HPDE6-E6E7 (cell line): ENCODE results near the gene IL34.
"Not testable (repeated sequence)": the region's sequence is repeated elsewhere in the genome, so short reads cannot be mapped to it uniquely, and the experiment has no call there.

Experiments
- DNase-seq: peaks from one replicate; pipeline ENCODE4 v3.0.0; 2011; ENCODE audit warnings: missing footprints; ENCODE audit errors: extremely low spot score

Gene IL34

DNA sequence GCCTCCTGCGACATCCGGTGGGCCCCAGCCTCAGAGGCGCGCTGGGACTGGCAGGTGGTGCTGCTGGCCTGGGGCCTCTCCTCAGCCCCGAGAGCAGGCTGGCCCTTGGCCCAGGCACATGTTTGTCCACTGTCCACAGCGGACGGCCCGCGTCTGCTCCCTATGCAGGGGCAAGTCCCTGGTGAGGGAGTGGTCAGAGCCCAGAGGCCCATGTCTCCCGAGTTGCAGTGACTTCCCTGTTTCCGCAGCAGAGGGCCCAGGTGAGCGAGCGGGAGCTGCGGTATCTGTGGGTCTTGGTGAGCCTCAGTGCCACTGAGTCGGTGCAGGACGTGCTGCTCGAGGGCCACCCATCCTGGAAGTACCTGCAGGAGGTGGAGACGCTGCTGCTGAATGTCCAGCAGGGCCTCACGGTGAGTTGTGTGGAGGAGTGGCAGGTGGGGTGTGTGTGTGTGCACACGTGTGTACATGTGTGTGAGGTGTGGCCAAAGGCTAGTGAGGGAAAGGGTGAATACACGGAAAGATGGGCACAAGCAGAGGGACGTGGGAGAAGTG is 10.4 kb downstream of the IL34 start:
- DNase-seq: no peak

DNA sequence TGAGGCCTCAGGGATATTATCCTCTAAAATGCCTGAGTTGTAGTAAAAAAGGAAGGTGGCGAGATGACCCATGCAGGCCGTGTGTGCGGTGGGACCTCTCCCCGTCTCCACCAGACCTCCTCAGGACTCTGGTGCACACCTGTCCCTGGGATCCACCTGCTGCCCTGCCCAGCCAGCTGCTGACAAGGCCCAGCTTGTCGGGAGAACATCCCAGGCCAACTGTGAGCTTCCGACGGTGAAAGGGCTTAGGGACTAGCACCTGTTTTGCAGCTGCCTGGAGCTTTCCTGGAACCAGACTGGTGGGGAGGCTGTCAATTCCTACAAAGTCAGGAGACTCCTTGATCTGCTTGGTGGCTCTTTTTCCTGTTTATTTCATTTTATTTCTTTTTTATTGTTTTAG is 11.6 kb downstream of the IL34 start:
- no peak for DNase-seq

DNA sequence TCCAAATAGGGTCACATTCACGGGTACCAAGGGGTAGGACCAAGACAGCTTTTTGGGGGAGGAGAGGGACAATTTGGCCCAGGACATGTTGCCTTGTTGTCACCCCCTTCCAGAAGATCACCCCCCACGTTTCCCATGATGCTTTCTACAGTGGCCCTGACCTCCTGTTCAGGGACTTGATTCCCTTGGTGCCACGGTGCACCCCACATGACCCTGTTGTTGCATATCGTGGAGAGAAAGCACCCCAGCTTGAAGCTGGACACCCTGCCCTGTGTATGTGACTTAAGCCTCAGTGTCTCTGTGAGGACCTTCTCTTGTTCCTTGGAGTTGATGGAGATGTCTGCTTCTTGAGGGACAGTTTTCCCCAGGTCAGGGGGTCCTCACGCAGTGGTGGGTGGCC is 12.6 kb downstream of the IL34 start:
- no peak for DNase-seq

DNA sequence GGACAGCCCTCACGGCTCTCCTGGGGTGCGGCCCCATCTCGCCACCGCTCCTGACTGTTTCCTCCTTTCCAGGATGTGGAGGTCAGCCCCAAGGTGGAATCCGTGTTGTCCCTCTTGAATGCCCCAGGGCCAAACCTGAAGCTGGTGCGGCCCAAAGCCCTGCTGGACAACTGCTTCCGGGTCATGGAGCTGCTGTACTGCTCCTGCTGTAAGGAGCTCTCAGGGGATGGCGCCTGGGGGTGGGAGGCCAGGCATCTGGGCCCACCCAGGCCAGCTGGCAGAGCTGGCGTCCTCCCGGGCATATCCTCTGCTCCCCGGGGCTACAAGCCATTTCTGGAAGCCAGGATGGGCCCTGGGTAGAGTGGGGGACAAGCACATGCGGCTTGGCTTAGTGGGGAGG is 13.2 kb downstream of the IL34 start:
- no peak for DNase-seq

DNA sequence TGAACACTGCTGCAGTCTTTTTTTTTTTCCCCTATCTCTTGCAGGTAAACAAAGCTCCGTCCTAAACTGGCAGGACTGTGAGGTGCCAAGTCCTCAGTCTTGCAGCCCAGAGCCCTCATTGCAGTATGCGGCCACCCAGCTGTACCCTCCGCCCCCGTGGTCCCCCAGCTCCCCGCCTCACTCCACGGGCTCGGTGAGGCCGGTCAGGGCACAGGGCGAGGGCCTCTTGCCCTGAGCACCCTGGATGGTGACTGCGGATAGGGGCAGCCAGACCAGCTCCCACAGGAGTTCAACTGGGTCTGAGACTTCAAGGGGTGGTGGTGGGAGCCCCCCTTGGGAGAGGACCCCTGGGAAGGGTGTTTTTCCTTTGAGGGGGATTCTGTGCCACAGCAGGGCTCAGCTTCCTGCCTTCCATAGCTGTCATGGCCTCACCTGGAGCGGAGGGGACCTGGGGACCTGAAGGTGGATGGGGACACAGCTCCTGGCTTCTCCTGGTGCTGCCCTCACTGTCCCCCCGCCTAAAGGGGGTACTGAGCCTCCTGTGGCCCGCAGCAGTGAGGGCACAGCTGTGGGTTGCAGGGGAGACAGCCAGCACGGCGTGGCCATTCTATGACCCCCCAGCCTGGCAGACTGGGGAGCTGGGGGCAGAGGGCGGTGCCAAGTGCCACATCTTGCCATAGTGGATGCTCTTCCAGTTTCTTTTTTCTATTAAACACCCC is 13.8 kb downstream of the IL34 start:
- no peak for DNase-seq

DNA sequence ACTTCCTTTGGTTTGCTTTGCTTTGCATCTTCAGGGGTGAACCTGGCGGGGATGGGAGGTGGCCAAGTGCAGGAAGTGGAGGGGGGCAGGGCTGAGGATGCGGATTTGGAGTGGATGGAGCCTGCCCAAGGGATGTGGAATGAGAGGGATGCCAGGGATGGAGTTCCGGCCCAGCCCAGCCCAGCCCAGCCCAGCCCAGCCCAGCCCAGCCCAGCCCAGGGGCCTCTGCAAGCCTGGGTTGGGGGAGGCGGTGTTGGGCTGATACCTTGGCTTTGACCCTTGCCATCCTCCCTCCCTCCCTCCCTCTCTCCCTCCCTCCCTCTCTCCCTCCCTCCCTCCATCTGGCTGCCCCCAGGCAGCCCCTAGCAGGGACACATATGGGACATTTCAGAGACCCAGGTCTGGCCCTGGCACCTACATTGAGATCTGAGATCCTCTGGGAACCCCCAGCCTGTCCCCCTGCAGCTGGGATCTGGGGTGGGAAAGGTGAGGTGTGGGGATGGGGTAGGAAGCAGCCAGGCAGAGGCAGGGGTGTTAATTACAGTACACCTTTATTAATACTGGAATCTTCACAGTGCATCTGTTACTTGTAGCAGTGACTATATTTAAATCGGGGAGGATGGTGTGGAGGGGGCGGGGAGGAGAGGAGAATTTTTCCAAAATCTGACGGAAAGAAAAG is 14.5 kb downstream of the IL34 start:
- no peak for DNase-seq

DNA sequence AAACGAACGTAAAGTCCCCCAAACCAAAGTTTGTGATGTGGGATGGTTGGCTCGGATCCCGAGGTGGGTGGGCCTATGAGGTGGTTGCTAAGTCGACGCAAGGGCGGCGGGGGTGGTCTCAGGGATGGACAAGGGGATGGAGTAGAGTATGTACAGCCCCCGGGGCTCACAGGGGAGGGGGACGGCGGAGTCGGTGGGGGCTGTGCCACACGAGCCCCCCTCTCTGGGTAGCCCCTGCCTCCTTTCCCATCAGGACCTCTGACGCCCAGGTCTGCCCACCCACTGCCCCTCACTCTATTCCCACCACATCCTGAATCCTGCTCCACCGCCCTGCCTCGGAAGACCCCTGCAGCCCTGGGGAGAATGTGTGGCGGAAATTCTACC is 15.2 kb downstream of the IL34 start:
- DNase-seq: no peak

DNA sequence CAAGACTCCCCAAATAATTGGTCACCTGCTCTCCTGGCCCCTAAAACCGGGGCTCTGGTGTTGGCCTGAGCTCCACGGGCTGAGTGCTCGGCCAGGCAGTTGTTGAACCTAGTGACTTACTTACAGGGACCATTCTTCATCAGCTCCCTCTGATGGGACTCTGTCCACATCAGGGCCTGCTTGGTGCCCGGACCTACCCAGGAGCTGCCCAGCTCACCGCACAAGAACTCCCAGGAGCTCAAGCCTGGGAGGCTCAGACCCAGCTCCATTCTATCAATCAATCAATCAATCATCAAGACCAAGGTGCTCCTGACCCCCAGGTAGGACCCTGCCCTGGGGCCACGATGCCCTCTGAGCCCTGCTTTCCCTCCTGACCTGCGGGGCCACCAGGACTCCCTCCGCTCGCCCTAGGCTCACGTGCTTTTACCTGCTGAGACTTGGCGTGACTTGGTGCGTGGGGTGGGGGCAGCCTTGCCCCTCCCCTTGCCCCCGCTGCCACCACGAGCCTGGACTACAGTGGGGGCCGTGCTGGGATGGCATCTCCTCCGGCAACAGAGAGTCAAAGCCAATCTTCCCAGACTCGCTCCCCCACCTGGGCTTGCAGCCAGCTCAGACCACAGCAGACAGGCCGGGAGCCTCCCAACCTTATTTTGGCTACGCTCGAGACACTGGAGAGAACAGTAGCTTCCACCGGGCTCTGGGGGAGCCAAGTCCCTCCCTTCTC is 15.7 kb downstream of the IL34 start:
- no peak for DNase-seq

DNA sequence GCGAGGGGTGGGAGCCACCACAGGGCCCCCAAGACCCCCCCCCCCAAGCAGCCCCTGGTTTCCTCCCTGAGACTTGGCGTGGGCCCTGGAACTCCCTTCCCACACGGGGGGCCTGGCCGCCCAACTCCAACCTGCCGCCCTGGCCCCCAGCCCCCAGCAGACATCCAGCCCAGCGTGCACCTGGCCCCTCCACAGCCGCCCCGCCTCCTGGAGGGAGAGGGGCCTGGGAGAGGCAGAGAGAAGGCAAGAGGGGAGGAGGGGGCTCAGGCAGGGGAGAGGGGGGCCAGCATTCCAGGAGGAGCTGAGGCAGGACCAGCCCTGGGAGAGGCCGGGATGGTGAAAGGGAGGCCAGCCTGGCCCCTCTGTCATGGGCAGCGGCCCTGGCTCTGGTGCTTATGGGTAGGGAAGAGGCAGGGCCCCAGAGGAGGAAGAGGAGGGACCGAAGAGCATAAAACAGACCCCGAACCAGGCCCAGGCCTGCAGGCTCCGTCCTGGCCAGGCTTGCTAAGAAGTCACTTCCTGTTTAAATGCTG is 16.7 kb downstream of the IL34 start:
- no peak for DNase-seq

DNA sequence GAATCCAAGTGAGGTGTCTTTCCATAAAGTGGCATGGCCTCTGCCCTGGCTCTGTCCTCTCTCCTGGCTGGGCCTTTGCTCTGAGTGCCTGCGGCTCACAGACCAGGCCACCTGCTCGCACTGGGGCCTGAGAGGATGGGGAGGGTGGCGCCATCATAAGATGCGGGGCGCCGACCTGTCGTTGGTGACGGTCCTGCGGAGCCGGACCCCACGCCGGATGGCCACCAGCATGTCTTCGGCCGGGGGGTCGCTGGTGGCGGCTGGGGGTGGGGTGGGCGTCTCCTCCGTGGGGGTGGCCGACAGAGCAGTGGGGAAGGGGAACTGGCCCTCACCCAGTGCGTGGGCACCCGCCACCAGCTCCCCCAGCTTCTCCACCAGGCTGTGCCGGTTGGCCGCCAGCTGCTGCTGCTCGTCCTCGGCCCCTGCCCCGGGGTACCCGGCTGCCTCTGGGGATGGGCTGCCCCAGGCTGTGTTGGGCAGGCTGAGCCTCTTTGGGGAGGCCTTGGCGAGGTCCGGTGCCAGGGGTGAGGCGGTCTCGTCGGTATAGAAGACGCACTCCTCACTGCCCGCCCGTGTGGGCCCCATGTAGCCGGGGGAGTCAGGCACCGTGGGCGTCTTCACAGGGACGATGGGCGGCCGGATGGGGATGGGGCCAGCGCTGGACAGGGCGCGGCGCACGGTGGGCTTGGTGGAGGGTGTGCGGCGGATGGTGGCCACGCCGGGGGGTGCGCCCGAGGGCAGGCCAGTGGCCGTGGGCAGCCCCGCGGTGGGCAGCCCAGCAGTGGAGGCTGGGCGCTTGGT is 17.4 kb downstream of the IL34 start:
- no peak for DNase-seq

DNA sequence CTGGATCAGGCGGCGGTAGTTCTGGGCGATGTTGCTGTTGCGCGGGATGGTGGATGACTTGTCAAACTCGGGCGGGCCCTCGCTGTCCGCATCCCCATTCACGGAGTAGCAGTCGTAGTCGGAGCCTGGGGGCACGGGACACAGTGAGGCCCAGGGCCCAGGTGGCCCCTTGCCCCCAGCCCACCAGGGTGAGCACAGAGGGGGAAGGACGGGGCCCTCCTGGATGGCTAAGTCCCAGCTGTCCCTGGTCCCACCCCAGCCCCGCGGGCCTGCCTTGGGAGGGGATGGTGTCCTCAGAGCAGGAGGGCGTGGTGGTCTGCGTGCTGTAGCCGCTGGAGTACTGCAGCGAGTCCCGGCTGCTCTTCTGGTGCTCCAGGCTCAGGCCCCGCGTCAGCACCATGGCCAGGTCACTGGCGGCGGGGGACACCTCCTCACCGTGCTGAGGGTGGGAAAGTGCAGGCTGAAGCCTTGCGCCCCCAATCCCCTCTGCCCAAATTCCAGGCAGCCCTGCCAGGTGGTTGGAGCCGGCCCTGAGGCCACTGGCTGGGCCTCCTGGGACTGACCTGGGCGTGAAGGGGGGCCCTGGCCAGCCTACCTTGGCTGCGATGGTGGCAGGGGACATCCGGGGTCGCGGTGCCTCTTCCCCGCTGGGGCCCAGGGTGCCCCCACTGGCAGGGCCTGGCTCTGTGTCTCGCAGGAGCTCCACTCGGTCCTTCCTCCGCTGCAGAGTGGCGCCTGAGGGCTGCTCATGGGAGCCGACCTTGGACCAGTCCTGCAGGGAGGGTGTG is 18.2 kb downstream of the IL34 start:
- no peak for DNase-seq

DNA sequence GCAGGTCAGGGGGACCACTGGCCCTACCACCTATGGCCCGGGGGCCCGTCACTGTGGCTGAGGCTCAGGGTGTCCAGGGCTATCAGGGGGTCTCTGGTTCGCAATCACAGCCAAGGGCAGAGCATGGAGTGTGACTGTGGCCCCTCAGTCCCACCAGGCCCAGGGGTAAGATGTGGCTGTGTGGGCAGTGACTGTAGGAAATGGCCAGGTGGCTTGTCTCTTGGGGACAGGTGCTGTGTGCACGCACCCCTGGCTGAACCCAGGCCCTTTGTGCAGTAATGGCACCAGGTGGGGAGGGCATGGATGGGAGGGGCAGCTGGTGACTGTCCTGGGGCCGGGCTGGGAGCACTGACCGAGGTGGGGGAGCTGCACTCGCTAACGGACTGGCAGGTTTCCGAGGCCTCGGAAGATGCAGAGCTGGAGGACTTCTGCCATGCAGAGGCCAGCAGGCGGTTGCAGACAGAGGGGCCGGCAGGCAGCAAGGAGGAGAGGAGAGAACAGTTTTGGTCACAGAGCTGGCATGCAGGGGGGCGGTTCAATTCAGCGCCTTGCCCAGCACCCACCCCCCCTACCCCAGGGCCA is 18.8 kb downstream of the IL34 start:
- no peak for DNase-seq

DNA sequence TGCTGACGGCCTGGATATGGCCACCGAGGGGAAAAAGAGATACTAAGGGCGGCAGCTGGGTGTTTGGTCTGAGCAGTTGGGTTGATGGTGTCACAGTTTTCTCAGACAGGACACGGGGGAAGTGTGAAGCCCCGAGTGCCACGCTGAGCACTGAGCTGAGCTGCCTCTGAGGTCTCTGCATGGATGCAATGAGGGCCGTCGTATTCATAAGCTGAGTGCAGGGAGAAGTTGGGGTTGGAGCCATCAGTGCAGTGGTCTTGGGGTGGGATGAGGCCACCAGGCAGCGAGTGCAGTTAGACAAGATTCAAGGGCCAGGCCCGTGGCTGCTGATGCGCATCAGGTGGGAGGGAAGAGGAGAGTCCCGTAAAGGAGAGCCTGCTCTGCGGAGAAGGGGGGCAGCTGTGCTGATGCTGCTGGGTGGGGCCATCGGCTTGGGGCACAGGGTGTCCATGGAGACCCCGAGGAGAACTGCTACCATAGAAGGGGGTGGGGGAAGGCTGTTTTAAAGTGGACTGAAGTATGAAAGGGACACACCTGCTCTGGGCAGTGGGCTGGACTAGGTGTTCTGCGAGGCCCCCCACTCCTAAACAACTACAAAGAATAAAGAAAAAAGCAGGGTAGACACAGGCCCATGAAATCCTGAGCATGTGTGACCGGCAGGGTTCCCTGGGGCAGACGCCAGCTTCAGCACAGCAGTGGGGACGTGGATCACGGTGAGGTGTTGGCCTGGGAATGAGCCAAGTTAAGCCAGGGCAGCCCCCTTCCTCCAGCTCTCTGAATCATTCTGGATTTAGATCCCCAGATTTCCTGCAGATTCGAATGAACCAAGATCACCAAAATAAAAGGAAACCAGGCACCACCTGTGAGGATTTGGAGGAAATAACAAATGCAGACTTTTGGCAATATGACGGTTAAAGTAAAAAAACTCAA is 19.7 kb downstream of the IL34 start:
- no peak for DNase-seq

DNA sequence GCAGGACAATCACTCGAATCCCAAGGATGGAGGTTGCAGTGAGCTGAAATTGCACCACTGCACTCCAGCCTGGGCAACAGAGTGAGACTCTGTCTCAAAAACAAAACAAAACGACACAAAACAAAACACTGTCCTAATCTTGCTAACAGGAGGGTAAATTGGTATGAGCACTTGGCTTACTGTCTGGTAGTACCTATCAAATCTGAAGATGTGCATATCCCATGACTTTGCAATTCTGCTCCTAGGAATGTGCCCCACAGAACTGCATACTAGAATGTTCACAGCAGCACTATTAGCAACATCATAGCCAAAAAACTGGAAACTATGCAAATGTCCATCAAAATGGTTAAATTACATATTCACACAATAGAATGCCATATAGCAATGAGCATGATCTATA is 23.8 kb downstream of the IL34 start:
- no peak for DNase-seq

DNA sequence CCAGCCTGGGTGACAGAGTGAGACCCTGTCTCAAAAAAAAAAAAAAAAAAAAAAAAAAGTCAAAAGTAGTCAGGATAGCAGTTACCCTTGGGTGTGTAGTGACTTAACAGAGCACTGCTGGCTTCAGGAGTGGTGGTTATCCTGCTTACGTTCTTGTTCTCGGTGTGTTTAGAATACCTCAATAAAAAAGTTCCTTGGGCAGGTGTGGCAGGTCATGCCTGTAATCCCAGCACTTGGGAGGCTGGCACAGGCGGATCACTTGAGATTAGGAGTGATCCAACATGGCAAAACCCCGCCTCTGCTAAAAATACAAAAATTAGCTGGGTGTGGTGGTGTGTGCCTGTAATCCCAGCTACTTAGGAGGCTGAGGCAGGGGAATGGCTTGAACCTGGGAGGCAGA is 24.6 kb downstream of the IL34 start:
- DNase-seq: not testable (repeated sequence)

DNA sequence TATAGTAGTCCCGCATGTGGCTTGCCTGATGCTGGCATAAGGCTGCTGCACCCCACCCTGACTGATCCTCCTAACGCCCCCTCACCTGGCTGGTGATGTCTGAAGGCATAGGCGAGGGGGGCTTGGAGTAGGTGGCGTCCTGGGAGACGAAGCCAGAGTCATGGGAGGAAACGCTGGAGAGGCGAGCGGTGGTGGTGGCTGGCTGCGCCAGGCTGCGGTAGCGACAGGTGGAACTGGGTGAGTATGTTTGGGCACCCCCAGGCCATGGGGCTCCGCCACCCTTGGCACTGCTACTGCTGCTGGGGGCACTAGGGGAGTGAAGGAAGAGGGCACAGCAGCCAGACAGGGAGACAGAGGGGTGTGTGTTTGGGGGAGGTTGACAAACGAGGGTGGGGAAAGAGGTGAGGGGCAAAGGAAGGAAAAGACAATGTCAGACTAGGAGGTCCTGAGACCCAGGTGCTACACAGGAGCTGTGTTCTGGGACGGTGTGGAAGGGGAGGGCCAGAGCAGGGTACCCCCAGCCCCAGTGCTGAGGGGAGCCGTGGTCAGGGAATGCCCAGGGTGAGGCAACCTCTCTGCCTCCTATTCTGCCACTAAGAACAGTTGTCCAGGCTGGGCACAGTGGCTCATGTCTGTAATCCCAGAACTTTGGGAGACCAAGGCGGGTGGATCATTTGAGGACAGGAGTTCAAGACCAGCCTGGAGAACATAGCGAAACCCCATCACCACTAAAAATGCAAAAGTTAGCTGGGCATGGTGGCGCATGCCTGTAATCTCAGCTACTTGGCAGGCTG is 28.1 kb downstream of the IL34 start:
- DNase-seq: no peak

DNA sequence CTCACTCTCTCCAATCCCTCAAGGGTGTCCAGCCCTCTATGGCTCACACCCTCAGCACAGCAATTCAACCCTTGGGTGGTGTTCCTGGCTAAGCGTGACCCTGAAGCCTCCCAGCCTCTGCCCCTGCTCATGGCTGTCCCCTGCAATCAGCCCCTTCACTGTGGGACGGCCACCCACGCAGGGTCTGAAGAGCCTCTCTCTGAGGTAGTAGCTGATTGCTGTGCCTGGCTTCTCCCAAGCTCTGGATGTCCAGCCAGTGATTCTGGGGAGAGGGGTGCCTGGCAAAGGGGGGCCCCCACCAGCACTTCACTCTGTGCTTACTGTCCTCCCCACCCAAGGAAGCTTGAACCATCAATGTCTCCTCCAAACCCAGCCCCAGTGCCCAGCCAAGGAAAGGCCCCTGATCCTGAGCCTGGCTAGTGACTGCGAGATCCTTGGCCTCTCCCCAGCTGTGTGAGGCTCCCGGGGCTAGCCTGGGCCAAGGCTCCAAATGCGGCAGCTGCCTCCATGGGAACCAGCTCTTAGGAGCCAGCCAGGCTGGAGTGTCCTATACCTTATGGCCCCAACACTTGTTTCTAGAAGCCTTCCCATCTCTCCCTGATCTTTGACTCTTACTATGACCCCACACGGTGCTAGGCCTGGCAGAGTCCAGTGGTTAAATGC is 29.6 kb downstream of the IL34 start:
- no peak for DNase-seq
